Mesenteric fat pad (tissue), 1 donor: Measurements from ENCODE around the gene COL28A1. TPM values are rescaled to one million over a fixed set of nuclear protein-coding genes. Genes with fewer than 3 reads are reported as not detected.
"Not testable (repeated sequence)": the region's sequence is repeated elsewhere in the genome, so short reads cannot be mapped to it uniquely, and the experiment has no call there.

ENCODE experiments used
- DNase-seq: peaks from one replicate; pipeline ENCODE4 v3.0.0-alpha.2; 2020; ENCODE audit warnings: low spot score
- total RNA-seq: library from RNA; stranded (reverse); fragmentation: NEBNext Ultra II Directional; extraction: Animal tissue kit (Norgen Biotek cat#: 25700); gene quantifications from one replicate; pipeline ENCODE4 v1.2.1, GENCODE V29; 2021
- donor health status: DM: yes; HTN: yes; CAD: no.

Gene COL28A1
- total RNA-seq, 1 donor from 2014 or later: 0.22 TPM

DNA sequence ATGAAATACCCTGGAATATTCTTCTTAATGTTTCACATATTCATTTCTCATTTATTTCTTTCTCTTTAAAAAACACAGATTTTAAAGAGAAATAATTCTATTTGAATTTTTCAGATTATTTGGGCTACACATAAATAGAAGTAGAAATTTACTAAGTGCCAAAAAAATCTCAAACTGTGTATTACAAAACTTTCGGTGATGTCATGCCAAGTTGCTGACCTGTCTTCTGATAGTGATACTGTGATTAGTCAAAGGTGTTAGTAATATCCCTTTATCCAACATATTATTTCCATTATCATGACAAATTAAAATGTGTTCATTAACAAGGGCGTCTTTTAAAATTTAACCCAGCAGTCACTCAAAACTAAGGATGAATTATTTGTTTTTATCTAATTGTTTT is 60.1 kb downstream of the COL28A1 start:
- no peak for DNase-seq

DNA sequence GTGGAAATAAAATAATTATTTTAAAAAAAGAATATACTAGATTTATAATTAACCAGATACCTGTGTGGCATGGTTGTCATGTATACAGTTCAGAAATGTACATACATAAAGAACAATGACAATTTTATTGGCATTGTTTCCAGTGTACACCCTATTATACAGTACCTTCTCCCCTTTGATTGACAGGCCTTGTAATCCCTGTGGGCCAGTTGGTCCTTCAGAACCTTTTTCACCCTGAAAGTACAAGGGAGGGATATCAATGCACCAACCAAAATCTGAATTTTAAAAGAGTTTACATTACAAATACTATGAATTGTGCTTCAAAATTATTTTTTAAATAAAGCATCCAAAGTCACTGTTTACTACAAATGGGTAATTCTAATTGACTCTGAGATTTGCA is 61.2 kb downstream of the COL28A1 start:
- DNase-seq: no peak

DNA sequence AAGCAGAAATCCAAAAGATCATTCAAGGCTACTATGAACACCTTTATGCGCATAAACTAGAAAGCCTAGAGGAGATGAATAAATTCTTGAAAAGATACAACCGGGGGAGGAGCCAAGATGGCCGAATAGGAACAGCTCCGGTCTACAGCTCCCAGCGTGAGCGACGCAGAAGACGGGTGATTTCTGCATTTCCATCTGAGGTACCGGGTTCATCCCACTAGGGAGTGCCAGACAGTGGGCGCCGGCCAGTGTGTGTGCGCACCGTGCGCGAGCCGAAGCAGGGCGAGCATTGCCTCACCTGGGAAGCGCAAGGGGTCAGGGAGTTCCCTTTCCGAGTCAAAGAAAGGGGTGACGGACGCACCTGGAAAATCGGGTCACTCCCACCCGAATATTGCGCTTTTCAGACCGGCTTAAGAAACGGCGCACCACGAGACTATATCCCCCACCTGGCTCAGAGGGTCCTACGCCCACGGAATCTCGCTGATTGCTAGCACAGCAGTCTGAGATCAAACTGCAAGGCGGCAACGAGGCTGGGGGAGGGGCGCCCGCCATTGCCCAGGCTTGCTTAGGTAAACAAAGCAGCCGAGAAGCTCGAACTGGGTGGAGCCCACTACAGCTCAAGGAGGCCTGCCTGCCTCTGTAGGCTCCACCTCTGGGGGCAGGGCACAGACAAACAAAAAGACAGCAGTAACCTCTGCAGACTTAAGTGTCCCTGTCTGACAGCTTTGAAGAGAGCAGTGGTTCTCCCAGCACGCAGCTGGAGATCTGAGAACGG is 70.5 kb downstream of the COL28A1 start:
- DNase-seq: not testable (repeated sequence)

DNA sequence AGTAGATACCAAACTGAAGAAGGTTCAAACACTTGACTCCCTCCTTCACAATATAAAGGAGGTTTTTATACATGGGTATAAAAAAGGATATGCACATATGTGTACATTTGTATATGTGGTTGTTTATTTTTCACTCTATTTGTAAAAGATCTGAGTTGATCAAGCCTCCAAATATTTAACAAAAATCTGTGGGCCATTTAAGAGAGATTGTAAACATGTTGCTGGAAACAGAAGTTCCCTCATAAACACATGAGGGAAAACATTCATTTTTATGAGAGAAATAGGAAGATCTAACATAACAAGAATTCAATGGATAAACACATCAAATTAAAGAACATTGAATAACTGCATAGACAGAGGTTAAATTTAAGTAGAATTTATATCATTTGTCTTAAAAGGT is 81.7 kb downstream of the COL28A1 start:
- no peak for DNase-seq

DNA sequence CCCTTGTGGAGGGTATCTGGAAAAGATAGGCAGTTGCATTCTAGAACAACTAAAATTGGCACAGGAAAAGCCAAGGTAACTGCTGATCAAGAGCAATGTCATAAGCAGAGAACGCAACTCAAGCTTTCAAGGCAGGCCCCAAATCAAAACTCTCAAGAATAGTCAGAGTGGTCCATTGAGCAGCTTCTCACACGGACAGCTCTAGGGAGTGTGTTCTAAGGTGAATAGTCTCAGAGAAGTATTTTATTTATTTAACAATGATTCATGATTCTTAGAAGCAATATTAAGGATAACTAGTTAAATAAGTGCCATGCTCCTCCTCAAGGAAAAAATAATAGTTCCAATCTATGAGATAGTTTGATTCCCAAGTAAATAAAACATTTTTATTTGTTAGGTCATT is 83.0 kb downstream of the COL28A1 start:
- no peak for DNase-seq

DNA sequence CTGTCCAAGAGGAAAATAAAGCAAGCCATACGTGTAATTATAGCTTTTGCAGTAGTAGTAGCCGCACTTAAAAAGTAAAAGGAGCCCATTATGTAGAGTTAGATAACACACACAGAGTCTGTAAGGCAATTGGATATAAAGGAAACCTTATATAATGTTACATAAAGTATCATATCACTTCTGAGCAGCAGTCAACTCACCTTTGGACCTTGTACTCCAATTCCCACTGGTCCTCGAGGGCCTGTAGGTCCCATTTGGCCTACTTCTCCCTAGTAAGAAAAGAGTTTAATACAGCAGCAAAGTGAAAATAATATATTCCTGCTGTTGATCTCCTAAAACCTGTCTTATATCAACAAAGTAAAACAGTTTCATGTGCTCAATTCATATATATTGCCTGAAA is 83.6 kb downstream of the COL28A1 start:
- DNase-seq: no peak

DNA sequence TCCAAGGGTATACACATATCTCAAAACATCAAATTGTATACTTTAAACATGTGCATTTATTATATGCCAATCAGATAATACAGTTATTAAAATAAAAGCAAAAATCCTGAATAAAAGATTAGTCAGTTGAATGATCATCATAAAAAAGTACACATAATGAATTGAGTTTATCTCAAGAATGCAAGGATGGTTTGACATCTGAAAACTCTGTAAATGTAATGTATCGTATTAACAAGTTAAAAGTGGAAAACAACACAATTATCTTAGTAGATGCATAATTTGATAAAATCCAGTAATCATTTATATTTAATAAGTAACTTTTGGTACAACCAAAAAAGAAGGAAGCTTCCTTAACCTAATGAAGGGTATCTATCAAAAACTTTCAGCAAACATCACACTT is 86.6 kb downstream of the COL28A1 start:
- DNase-seq: no peak

DNA sequence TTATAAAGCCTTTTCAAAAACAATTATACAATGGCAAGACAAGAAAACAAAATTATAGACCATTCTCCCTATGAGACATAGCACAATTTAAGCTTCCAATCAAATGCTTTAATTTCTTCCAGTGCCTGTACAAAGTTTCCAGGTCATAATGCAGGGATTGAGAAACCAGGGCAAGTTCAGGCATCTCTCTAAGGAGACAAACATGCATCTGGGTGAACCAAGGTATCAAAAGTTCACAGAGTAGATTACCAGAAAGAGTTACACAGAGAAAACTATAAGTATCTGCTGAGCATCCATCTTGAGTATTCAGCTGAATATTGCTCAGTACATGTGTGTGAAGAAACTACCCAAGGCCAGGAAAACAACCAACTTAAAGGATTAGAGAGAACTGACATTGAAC is 89.1 kb downstream of the COL28A1 start:
- no peak for DNase-seq

DNA sequence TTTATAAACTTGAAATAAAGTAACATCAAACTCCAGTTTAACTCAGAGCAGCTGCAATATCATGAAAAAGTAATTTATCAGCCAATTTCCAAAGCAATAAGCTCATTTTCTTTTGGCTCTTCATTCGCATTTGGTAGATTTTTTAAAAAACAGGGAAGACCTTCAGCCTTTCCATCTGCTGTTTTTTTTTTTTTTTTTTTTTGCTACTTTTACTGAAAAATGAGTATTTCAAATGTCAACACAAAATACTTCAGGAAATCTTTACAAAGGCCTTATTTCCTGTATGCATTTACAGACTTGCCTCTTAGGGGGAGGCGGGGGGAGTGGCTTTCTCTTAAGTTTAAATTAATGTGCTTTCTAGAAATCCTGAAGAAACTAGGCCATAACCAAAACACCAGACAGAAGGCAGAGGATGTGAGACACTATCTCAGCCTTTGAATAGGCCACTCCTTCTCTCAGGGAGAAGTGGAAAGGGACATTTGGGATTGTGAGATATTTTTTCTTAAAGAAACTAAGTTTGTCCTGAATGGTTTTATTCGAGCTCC is 91.8 kb downstream of the COL28A1 start:
- DNase-seq: no peak

DNA sequence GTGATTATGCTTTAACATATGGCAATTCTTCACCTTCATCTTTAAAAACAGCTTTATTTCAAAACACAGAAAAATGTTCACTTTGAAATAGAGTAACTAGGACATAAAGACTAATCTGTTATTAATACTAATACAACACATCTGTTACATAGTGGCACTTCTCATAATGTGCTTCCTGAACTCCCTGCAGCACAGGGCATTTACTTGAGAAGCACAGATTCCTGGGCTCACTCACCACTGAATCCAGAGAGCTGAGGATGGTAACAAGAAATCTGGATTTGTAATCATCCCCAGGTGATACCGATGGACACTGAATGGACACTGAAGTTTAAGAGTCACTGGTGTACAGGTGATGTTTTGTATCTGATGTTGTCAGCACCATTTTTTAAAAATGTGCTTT is 96.1 kb downstream of the COL28A1 start:
- DNase-seq: no peak

DNA sequence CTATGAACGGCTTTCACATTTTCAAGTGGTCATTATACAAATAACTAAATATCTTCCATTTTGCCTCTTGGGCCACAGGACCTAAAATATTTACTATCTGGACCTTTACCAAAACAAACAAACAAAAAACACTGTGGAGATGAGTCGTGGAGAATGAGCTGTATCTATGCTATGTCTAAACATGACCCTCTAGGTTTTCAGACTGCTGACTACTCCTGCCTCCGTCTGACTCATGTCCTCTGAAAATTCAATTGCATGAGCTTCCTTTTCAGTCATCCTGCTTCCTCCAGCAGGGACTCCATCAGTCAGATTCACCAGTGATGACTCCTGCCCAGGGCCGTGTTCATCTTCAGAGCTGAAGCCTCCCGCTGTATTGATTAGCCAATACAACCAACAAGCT is 96.8 kb downstream of the COL28A1 start:
- DNase-seq: no peak

DNA sequence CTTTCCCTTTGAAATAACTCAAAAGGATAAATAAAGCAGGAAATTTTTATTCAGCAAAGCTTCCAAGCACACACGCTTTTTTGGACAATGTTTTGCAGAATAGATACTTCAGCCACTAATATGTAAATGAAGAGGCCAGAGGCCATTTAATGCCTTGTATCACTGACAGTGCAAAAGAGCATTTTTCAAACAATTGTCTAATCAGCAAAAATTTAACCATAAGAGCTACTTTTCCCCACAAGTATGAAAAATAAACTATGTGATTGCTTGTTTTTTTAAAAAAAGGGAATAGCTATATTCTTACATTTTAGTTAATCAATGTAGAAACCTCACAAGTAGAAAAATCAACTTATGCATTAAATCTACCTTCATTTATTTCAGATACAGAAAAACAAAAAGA is 99.7 kb downstream of the COL28A1 start:
- DNase-seq: no peak

DNA sequence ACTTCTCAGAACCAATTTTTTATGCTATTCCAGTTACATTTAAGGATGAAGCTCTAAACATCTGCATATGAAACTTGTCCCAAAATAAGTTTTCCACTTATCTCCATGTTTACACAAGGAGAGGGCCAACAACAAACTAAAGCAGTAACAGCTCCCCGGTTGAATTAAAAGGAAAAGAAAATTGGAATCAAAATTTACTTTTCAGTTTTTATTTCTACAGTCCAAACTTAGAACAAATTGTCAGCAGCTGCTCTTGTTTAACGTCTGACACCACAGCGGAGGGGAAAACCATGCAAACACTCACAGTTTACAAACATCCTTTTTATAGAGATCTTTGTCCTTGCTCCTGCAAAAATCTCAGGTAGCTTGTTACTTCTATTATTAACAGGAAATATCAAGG is 101.3 kb downstream of the COL28A1 start:
- no peak for DNase-seq

DNA sequence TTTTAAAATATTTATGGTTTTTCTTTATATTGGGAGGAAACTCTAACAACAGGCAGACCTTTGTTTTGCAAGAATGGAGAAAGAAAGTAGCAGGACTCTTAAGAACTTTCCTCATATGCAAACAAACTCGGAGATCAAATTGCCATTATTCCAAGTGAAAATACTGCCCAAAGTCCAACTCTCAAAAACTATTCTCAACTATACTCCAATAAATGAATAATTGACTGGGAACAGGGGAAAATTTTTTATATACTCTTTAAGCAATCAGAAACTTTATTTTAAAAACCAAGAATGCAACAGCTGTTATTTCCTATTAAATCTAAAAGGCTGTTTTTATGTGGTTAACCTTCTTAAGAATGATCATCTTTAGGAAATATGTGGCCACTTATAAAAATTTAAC is 101.9 kb downstream of the COL28A1 start:
- no peak for DNase-seq

DNA sequence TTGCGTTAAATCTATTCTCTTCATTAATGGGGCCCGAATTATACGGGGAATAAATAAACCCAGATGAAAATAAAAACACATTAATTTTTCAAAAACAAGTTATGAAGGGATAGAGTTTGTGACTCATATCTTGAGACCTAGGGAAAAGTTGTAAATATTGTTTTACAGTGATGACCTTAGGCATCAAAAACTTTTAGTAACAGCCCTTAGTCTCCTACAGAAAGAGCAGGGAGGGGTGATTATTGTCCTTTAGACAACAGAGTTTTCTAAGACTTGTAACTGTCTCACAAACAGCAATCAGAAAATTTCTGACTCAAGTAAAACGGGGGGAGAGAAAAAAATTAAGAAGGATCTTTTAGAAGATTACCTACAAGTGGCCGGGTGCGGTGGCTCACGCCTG is 102.7 kb downstream of the COL28A1 start:
- no peak for DNase-seq

DNA sequence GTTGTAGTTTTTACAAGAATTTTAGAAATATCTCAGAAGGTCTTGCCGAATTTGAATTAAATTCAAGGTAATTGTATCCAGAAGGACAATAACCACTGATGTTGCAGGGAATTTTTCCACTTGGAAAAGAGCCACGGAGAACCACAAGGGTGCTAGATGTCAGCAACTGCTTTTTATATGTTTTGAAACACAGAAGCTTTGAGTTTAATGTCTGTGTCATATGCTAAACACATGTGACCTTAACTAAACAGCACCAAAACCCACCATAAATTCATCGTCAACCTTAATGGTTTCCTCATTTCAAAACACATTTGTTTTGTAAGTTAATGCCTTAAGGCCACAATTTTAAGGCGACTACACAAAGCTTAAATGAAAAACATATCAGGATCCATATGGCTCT is 106.9 kb downstream of the COL28A1 start:
- no peak for DNase-seq

DNA sequence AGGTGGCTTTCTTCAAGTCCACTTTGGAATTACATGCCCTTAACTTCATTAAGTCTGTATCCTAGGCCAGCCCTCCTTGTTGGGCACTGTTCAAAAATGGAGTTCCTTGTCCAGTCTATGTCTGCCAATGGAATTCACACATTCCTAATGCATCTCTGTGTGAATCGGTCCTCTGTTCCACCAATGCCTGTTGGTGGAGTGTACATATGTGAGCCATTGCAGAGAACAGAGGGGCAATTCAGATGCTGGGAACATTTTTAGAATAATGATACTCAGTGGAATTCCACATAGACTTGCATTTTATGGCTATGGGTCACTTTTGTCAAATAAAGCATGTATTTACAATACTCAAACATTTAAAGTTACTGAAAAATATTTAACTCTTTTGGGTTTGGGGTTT is 108.3 kb downstream of the COL28A1 start:
- DNase-seq: no peak

DNA sequence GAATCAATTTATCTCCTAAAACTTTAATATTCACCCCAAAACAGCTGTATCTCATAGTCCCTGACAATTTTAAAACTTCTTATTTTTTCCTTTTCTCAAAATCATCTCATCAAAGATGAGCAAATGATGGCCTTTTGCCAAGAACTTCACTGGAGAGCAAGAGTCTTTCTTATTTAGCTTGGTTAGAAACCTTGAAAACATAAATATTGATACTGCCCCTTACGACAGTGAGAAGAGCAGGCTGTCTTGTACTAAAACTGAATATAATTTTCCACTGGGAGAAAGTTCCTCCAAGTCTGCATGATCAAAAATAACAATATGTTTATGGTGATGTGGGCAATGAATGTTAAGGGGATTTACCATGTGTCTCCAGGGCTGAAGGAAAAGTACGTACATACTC is 109.0 kb downstream of the COL28A1 start:
- no peak for DNase-seq

DNA sequence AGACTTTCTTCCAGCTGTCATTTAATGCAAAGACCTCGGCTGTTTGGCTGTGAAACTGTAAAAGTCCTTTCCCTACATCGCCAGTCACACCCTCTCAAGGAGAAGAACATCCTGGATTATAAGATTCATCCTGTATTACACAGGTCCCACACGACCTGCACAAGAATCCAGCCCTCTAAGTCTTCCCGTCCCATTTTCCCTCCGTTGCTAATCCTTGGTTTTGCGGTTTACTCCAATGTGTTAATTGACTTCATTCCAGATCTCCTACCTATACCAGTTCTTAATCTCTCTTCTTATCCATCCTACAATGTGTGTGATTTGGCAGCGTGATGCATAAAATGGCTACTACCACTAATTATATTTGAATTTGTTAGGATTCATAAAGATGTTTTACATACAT is 110.4 kb downstream of the COL28A1 start:
- DNase-seq: no peak

DNA sequence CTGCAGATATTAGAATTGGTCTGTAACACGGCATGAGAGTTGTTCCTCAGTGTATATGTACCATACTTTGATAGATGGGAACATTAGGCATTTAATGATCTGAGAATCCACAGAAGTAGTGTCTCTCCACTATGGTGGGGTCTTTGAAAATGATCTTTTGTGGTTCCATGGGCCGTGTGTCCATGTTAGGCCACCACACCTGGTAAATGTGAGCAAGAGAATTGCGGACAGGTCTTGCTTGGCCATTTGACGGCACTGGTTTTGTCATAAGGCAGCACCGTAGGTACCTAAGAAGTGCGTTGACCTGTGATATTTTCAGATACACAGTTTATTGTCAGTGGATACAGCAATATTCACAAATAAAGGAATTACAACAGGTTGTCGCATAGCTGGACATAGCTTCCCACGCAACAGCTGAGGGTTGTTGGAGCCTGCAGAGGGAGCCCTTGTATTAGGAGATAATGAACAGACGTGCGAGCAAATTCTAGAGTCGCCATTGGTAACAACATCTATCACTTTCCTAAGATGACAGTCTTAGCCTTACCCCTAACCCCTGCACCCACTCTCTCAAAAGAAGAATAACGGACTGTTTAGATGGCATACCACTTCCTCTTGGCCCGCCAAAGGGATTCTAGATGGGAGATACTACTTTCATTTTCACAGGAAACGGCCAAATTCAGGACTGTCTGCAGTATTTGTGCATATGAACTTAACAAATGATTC is 111.4 kb downstream of the COL28A1 start:
- DNase-seq: no peak

DNA sequence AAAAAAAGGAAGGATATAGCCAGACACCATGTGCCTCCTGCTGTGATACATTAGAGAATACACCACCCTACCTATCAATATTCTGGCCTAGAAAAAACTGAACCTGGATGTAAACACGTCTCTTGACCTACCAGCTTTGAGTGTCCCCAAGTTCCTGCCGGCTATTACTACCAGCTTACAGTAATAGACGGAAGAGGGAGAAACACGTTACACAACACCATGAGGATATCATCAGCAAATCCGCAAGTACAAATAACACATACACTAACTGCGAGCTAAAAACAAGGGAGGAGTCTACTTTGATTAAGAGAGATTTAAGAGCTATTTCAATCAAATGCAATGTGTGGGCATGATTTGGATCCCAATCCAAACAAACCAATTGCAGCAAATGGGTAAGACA is 113.0 kb downstream of the COL28A1 start:
- DNase-seq: no peak

DNA sequence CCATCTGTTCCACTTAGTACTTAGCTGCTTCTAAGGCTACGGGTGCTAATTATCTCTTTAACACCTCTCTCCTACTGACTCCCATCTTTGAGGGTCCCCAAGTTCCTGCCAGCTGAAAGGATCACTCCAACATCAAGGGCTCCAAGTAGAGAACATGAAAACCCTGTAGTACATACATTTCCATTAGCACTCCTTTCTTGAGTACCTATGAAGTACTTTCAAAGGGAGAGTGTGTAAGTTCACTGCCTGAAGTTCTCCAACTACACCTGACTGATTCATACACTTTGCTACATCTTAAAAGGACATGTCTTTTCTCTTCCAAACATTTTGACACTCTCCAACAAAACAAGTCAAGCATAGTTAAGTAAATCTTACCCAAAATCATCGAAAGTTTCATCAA is 113.8 kb downstream of the COL28A1 start:
- DNase-seq: no peak

DNA sequence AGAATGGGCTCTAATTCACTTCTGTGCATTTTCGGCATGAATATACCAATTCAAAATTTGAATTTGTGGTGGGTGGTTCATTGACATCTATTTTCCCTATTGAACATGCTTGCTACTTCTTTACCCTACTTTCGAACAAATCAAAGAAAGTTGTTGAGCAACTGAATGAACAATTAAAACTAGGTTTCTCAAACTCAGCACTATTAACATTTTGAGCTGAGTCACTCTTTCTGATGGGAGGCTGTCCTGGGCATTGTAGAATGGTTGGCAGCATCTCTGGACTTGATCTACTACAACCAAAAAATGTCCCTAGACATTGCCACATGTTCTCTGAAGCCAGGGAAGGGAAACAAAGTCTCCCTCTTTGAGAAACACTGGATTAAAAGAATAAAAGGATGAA is 116.7 kb downstream of the COL28A1 start:
- DNase-seq: no peak
